GM13976 (cell line): ENCODE measurements around the gene ARHGAP42.

Experiments used
- DNase-seq: peaks from one replicate; pipeline ENCODE4 v3.0.0; 2012; ENCODE audit warnings: low spot score
- CTCF ChIP-seq: IDR thresholded peaks from 2 replicates; pipeline ENCODE4 v1.5.1; 2012; ENCODE audit warnings: borderline replicate concordance, mild to moderate bottlenecking; ENCODE audit not compliant: insufficient read depth; ENCODE audit errors: extremely low read depth, missing control alignments, control extremely low read depth
- in situ Hi-C: fragments of 300-500 bp; cut with MboI; formaldehyde crosslinking; loops from one replicate; pipeline ENCODE4 v1.12.0; 2022; ENCODE audit warnings: low sequenced_read_pairs, mixed read lengths, inconsistent platforms; ENCODE audit not compliant: unreplicated experiment

ARHGAP42 gene

GRCh38 chr11:100948936-100949335 lies 261.8 kb downstream of the ARHGAP42 start:
- no peak for DNase-seq
- TF ChIP-seq CTCF = no peak
- in situ Hi-C loops = no loop called here

- no peak for TF ChIP-seq CTCF
- in situ Hi-C loops = no loop called here
Observed at GRCh38 chr11:100949443-100949842, 262.4 kb downstream of the ARHGAP42 start.

GRCh38 chr11:100955318-100955717 lies 268.2 kb downstream of the ARHGAP42 start:
- in situ Hi-C loops = no loop called here
- DNase-seq = no peak
- TF ChIP-seq CTCF = no peak

More at GRCh38 chr11:100949443-100949842, 262.4 kb downstream of the ARHGAP42 start:
- no peak for DNase-seq

GRCh38 chr11:100956351-100956750 lies 269.3 kb downstream of the ARHGAP42 start:
- DNase-seq = no peak

GRCh38 chr11:100957499-100957898 lies 270.4 kb downstream of the ARHGAP42 start:
- in situ Hi-C loops = no loop called here
- no peak for DNase-seq
- TF ChIP-seq CTCF = no peak

More at GRCh38 chr11:100956351-100956750, 269.3 kb downstream of the ARHGAP42 start:
- no peak for TF ChIP-seq CTCF
- in situ Hi-C loops = no loop called here

GRCh38 chr11:100961633-100962032 lies 274.5 kb downstream of the ARHGAP42 start:
- no peak for TF ChIP-seq CTCF
- in situ Hi-C loops = no loop called here
- DNase-seq = no peak

- in situ Hi-C loops = no loop called here
- no peak for DNase-seq
- no peak for TF ChIP-seq CTCF
Observed at GRCh38 chr11:100963375-100963774, 276.3 kb downstream of the ARHGAP42 start.
